Hematopoietic multipotent progenitor cell treated with erythropoietin and hydrocortisone succinate and interleukin-3 and kit ligand, for 17 days (in vitro differentiated cells): ENCODE results near the gene RBMS1.

Source experiments
- DNase-seq: peaks from one replicate; pipeline ENCODE4 v3.0.0-alpha.2; 2015; ENCODE audit warnings: low spot score

RBMS1 gene

GRCh38 chr2:160493227-160494028 is at the start of gene RBMS1:
Gene RBMS1, minus strand, starts transcription at chr2:160493807. Its CDS starts 444 bp downstream, at chr2:160493363.
- no peak for DNase-seq

DNA sequence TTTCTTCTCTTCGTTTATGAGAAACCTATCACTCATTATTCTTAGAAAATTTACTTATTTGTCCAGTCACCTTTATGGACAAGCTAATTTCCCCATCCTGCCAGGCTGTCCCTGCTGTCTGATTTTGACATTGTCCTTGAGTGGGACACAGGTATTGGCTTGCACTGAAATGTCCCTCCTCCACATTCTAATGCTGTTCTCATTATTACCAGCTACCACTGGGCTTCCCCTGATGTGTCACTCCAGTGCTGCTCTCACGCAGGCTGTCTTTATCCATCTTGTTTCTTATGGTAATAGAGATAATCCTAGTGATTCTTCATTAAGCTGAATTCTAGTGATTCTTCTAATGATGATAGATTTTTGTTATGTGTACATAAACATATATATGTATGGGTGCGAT is 48.1 kb upstream of the RBMS1 start:
- DNase-seq, result no peak

DNA sequence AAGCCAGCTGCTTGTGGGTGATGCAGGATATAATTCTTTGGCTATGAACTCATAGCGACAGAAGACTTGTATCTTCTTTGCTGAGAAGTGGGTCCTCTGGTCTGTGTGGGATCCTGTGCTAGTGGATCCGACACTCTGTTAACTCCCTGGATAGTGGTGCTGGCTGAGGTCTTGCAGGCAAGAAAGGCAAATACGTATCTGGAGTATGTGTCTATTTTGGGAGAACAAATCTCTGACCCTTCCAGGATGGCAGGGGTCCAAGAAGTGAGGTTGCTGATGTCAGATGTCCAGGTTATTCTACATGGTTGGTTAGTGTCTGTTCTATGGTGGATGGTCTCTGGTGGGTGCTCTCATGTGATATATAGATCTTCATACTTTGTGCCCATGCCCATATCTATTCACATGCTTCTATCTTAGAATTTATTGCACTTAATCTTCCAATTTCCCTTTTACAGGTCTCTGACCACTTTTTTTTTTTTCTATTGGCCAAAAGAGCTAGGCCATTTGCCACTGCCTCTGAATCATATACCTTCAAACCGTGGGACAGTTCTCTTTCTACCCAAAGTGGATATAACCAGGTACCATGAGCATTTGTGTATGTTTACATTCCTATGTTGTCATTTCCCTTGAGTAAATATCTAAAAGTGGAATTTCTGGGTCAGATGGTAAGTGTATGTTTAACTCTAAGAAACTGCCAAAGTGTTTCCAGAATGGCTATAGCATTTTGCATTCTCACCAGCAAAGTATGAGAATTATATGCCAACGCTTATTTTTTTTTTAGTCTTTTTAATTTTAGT is 45.1 kb upstream of the RBMS1 start:
- no peak for DNase-seq

DNA sequence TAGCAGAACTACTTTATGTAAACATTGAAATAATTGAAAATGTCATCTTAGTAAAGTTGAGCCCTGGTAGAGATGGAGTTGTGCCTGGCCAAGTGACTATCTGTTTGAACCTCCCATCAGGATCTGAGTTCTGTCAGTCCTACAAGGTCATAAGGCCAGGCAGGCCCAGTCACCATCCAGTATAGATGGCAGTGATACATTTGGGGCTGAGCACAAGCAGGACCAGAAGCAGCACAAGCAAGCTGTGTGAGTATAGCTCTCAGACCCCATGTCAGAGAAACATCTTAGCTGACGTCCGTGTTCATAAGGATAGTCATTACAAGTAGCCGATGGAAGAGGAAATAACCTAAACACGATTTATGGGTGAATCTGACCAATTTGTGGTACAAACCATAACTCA is 44.5 kb upstream of the RBMS1 start:
- DNase-seq, result no peak

GRCh38 chr2:160534996-160535395 is 41.4 kb upstream of the RBMS1 start:
- DNase-seq, result no peak

GRCh38 chr2:160534249-160534648 is 40.6 kb upstream of the RBMS1 start:
- DNase-seq, result no peak

GRCh38 chr2:160533482-160533881 is 39.9 kb upstream of the RBMS1 start:
- DNase-seq, result no peak

- DNase-seq, result no peak
Observed at GRCh38 chr2:160532388-160532787, 38.8 kb upstream of the RBMS1 start.

DNA sequence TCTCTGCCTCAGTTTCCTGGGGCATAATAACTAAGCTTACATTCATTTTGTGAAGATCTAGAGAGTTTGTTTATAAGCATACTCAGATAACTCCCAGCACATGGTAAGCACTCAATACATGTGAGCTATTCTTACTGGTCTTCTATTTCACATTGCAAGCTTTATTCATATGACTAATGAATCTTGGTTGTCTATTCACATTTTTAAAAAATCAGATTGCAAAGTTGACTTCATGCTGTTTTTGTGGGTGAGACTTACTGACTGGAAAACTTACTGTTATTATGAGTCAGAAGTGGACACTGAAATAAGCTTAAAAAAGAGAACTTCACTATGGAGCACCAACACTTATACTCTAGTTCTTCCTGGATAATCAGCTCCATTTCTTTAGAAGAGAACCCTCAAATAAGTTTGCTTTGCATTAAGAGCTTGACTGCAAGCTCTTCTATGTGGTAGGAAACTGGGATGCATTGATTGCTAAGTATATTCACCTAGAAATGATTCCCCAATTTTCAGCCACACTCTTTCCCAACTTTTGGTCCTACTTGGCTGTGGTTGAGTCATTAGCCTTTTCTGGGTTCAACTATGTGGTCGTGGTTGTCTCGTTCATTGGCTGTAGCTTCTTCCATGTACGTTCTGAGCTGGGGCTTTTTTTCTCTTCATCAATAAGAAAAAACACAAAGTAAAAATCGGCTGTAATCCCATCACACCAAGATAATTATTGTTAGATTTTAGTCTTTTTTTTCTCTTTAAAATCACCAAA is 29.5 kb upstream of the RBMS1 start:
- no peak for DNase-seq

GRCh38 chr2:160517731-160518130 is 24.1 kb upstream of the RBMS1 start:
- DNase-seq, result no peak

DNA sequence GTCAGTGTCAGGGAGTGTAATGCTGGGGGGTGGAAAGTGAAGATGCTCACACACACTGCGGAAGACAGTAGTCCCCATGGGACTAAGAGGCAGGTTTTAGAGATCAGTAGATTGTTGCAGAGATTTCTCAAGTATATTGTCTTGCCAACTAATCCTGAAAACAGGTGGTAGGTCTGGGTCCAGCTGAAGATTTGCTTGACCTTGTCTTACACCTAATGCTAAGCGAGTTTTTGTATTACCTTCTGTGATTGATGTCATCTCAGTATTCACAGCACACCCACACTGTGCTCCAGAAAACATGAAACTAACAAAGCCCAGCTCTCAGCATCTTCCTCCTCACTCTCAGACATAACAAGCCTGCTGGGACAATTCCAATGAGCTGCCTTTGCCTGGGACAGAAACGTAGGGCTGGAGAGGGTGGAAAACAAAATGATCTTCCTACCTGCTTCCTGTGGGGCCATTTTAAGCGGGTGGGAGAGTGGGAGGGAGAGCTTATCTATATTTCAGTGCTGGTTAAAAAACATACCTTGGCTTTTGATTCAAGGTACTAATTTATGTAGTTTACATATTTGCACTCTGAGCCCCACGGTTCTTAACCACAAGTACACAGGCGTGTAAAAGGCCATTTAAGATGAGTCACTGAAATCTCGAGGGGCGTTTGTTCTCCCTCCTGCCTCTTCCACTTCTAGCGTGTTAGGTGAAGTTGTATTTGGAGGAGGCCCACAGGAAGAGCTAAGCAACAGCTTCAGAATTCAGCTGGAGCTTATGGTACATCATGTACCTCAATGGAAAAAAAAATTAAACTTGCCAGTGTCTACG is 23.1 kb upstream of the RBMS1 start:
- DNase-seq, result no peak

DNA sequence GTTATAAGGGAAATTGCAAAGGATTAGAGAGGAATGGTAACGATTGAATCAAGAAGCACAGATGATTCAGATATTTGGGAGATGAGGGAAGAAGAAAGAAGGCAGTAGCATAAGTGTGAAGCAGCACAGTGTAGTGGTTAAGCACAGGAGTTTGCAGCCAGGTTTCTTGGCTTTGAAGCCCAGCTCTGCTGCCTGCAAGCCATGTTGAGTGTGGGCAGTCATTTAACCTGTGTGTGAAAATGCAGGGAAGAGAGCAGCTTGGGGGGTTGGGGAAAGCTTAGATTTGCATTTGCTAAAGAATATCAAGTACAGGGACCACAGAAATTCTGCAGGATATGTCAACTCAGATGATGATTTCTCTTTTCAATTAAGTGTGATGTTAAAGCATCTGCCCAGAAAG is 21.5 kb upstream of the RBMS1 start:
- DNase-seq, result no peak

DNA sequence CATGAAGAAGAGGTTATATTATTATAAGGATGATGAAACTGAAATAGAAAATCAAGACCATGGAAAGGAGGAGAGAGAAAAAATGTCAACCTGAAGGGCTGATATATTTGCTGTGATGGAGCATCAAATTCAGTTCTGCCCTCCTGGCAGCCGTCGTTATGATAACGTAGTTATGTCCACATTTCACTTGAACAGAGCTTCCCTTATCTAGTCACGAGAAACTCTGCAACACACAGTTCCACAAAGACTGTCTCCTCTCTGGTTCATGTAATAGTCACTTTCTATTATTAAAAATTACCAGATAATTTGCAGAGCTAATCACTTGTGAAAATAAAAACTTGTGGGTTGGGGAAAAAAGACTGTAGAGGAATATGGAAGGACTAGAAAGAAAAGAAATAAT is 19.5 kb upstream of the RBMS1 start:
- no peak for DNase-seq

GRCh38 chr2:160512491-160512890 is 18.9 kb upstream of the RBMS1 start:
- DNase-seq, result no peak

GRCh38 chr2:160510617-160511016 is 17.0 kb upstream of the RBMS1 start:
- DNase-seq, result no peak

- no peak for DNase-seq
Observed at GRCh38 chr2:160509016-160509415, 15.4 kb upstream of the RBMS1 start.

GRCh38 chr2:160507464-160507863 is 13.9 kb upstream of the RBMS1 start:
- DNase-seq, result no peak

GRCh38 chr2:160507046-160507407 is 13.4 kb upstream of the RBMS1 start:
- DNase-seq, result no peak

DNA sequence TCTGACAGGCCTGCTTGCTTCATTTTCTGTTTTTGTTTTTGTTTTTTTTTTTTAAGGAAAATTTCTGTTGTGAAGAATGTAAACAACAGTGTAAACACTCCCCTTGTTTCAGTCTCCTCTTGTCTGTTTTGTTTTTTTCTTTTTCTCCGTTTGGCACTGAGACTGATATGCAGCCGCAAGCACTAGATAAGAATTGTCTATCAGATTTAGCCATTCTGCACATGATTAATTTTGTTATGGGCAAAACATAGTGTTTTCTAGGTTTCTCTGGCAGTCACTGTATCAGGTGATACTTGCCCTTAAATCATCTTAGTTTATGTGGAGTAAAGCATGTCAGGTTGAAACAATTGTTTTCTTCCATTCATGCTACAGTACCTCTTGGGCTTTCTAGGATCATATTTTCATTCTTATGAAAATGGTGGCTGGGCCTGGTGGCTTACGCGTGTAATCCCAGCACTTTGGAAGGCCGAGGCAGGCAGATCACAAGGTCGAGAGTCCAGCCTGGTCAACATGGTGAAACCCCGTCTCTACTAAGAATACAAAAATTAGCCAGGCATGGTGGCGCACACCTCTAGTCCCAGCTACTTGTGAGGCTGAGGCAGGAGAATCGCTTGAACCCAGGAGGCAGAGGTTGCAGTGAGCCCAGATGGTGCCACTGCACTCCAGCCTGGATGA is 12.9 kb upstream of the RBMS1 start:
- no peak for DNase-seq

DNA sequence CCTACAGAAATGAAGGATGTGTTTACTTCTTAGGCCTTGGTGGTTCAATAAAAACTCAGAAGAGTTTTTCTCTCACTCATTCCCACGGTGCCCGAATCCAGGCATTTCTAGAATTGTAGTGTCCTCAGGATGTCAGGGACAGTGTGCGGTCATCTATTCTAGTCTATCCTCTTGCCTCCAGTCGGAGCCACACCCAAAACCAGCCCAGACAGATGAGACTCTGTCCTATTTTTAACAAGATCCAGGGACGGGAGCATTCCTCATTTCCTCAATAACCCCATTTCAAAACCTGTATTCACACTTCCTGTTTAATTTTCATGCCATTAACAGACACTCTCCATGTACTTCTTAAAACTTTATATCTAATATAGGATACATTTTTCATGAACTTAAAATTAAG is 11.6 kb upstream of the RBMS1 start:
- no peak for DNase-seq

DNA sequence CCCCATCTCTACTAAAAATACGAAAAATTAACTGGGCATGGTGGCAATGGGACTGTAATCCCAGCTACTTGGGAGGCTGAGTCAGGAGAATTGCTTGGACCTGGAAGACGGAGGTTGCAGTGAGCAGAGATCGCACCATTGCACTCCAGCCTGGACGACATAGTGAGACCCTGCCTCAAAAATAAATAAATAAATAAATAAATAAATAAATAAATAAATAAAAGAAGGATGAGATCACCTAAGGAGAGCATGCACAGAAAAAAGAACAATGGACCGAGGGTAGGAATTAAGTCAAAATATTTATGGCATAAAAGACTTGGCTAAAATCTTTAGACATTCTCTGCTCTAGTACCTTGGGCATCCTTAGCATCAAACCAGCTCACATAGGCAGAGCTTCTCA is 8.9 kb upstream of the RBMS1 start:
- no peak for DNase-seq
